Smooth muscle cell (in vitro differentiated cells): Measurements from ENCODE around the gene STK32B. TPM values are rescaled to one million over a fixed set of nuclear protein-coding genes. Genes with fewer than 3 reads are reported as not detected.

Experiments
- DNase-seq: peaks from one replicate; lab custom pipeline; 2025; ENCODE audit not compliant: unreplicated experiment; lab: John Stamatoyannopoulos, UW
- H2AFZ ChIP-seq: fragments of 200-600 bp; sonication (generic); 2 replicates; pipeline ENCODE4 v1.6.0; 2016; ENCODE audit warnings: antibody characterized with exemption, low read depth, mild to moderate bottlenecking
- H3F3A ChIP-seq: fragments of 200-600 bp; sonication (generic); 2 replicates; pipeline ENCODE4 v1.6.0; 2017; ENCODE audit warnings: antibody characterized with exemption, low read depth
- H3K27ac ChIP-seq: fragments of 200-600 bp; sonication (generic); 2 replicates; pipeline ENCODE4 v1.5.1; 2016; ENCODE audit warnings: low read depth, mild to moderate bottlenecking
- H3K27me3 ChIP-seq: fragments of 200-600 bp; sonication (generic); 2 replicates; pipeline ENCODE4 v1.6.1; 2016; ENCODE audit warnings: low read depth, mild to moderate bottlenecking
- H3K36me3 ChIP-seq: fragments of 200-600 bp; sonication (generic); 2 replicates; pipeline ENCODE4 v1.5.1; 2016; ENCODE audit warnings: low read depth
- H3K4me1 ChIP-seq: fragments of 200-600 bp; sonication (generic); 2 replicates; pipeline ENCODE4 v1.5.1; 2016; ENCODE audit warnings: low read depth
- H3K4me2 ChIP-seq: fragments of 200-600 bp; sonication (generic); 2 replicates; pipeline ENCODE4 v1.6.0; 2016; ENCODE audit warnings: mild to moderate bottlenecking
- H3K4me3 ChIP-seq: fragments of 200-600 bp; sonication (generic); 2 replicates; pipeline ENCODE4 v1.5.1; 2016; ENCODE audit warnings: mild to moderate bottlenecking
- H3K79me2 ChIP-seq: fragments of 200-600 bp; sonication (generic); 2 replicates; pipeline ENCODE4 v1.6.0; 2016; ENCODE audit warnings: low read depth, mild to moderate bottlenecking
- H3K9ac ChIP-seq: fragments of 200-600 bp; sonication (generic); 2 replicates; pipeline ENCODE4 v1.6.0; 2016; ENCODE audit warnings: low read depth
- H3K9me3 ChIP-seq: fragments of 200-600 bp; sonication (generic); replicated peaks from 2 replicates; pipeline ENCODE4 v1.5.1; 2016; ENCODE audit warnings: low read depth
- H4K20me1 ChIP-seq: fragments of 200-600 bp; sonication (generic); 2 replicates; pipeline ENCODE4 v1.6.0; 2016; ENCODE audit warnings: low read depth
- CTCF ChIP-seq: fragments of 200-600 bp; sonication (generic); IDR thresholded peaks from 2 replicates; pipeline ENCODE4 v1.5.1; 2017; ENCODE audit warnings: borderline replicate concordance, mild to moderate bottlenecking, antibody characterized with exemption; ENCODE audit not compliant: insufficient read depth, poor library complexity, severe bottlenecking
- WGBS: methylation state at CpG from one replicate; pipeline ENCODE4 v1.1.7; 2016; ENCODE audit warnings: low lambda C conversion rate; 5-methylcytosine and 5-hydroxymethylcytosine counted together
- polyA plus RNA-seq: library from polyadenylated mRNA; unstranded; fragments of >200 nt; fragmentation: Nextera tagmentation; extraction: Ambion mirVana; gene quantifications from 2 replicates; pipeline ENCODE4 v1.2.1, GENCODE V29; 2016
- total RNA-seq: library from RNA; depleted of rRNA; stranded (reverse); fragments of >200 nt; gene quantifications from 2 replicates; pipeline ENCODE4 v1.2.3, GENCODE V29; 2014

Gene STK32B
- total and polyA plus RNA-seq, 2 experiments from 2014 or later: 3.5 to 4.0 TPM

- Histone ChIP-seq H3K4me1 (no peaks in the 10 kb centered on the region), H3K9ac (no peak overlapping the region), H3K27ac (no peak overlapping the region), H3K36me3 (no peaks in the 10 kb centered on the region), H3K4me3 (no peak overlapping the region), H3F3A (no peaks in the 10 kb centered on the region), H4K20me1 (no peaks in the 10 kb centered on the region), H3K9me3 (no peaks in the 10 kb centered on the region), H2AFZ (no peak overlapping the region), H3K4me2 (no peak overlapping the region), H3K79me2 (no peaks in the 10 kb centered on the region), H3K27me3 (no peaks in the 10 kb centered on the region)
- no peak for DNase-seq
- no peak for TF ChIP-seq CTCF
These were observed 170.8 kb downstream of the STK32B start for GRCh38 chr4:5222047-5222446.

- WGBS: 76% methylated on average over 1 of the region's 1 CpG
- no peaks in the 10 kb centered on the region for H4K20me1 ChIP-seq
- H3F3A ChIP-seq: no peaks in the 10 kb centered on the region
- no peak overlapping the region for H3K27ac ChIP-seq
- no peaks in the 10 kb centered on the region for H3K4me1 ChIP-seq
- H3K9me3 ChIP-seq: no peaks in the 10 kb centered on the region
- no peaks in the 10 kb centered on the region for H3K79me2 ChIP-seq
- TF ChIP-seq CTCF: no peak
- no peaks in the 10 kb centered on the region for H3K27me3 ChIP-seq
- no peak overlapping the region for H3K4me3 ChIP-seq
- H3K4me2 ChIP-seq: no peak overlapping the region
- H3K9ac ChIP-seq: no peak overlapping the region
- H2AFZ ChIP-seq: no peak overlapping the region
- no peak for DNase-seq
- H3K36me3 ChIP-seq: no peaks in the 10 kb centered on the region
These were observed 171.7 kb downstream of the STK32B start for GRCh38 chr4:5222951-5223350.

GRCh38 chr4:5224340-5224739, 173.1 kb downstream of the STK32B start:
- Histone ChIP-seq H3K27me3 (no peaks in the 10 kb centered on the region), H2AFZ (no peak overlapping the region), H3K4me3 (no peak overlapping the region), H3K36me3 (no peaks in the 10 kb centered on the region), H3K4me1 (no peaks in the 10 kb centered on the region), H3K9ac (no peak overlapping the region), H3K27ac (no peak overlapping the region), H4K20me1 (no peaks in the 10 kb centered on the region), H3F3A (no peaks in the 10 kb centered on the region), H3K4me2 (no peak overlapping the region), H3K9me3 (no peaks in the 10 kb centered on the region), H3K79me2 (no peaks in the 10 kb centered on the region)
- no peak for DNase-seq
- TF ChIP-seq CTCF: no peak
- WGBS: 56% methylated on average over 1 of the region's 1 CpG

GRCh38 chr4:5232549-5232948, 181.3 kb downstream of the STK32B start:
- Histone ChIP-seq H3K9me3 (no peaks in the 10 kb centered on the region), H3K4me2 (no peak overlapping the region), H3K36me3 (no peaks in the 10 kb centered on the region), H3K4me3 (no peak overlapping the region), H3F3A (no peaks in the 10 kb centered on the region), H3K4me1 (no peaks in the 10 kb centered on the region), H4K20me1 (no peaks in the 10 kb centered on the region), H3K27me3 (no peaks in the 10 kb centered on the region), H3K79me2 (no peaks in the 10 kb centered on the region), H3K27ac (no peak overlapping the region), H3K9ac (no peak overlapping the region), H2AFZ (no peak overlapping the region)
- TF ChIP-seq CTCF: no peak
- WGBS: 68% methylated on average over 1 of the region's 1 CpG
- DNase-seq: no peak
